ENCODE measurements around the gene BCLAF1.

The BCLAF1 gene

DNA sequence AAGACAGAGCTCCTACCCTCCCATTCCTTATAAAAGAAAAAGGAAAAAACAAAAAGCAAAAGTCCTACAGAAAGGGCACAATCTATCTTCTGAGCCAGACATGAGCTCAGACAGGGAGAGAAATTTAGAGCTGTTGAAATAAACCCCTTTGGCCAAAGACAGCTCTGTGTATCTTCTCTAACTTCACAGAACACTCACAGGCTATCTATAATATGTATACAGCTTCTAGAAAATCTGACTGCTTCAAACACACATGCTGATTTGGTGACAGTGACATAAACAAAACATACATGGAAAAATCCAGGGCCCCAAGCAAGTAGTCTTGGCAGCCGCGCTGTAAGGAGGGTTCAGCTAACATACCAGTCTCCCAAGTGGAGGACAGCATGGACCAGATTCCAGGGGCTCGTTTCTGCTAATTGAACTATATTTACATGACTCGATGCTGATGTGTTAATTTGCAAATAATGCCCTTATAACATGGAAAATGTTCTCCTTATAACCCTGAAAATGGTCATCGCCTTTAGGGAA is 76.6 kb downstream of the BCLAF1 start:
- Histone ChIP-seq H3K27ac (replicated peaks; ENCODE audit: low read length) (no peak overlapping the region), H4K91ac (ENCODE audit: low read depth, low read length, poor library complexity) (no peak overlapping the region), H2BK120ac (ENCODE audit: low read depth, low read length) (no peak overlapping the region), H3K18ac (ENCODE audit: low read length) (no peak overlapping the region), H3K14ac (ENCODE audit: low read length) (no peak overlapping the region), H2BK12ac (ENCODE audit: low read length) (no peak overlapping the region), H3K9me3 (replicated peaks in 1 of 2; ENCODE audit: control insufficient read depth in 2 of 2, insufficient read depth in 1 of 2, low read depth in 1 of 2, low read length in 2 of 2) (no peaks in the 10 kb centered on the region), H2BK5ac (ENCODE audit: low read length) (no peak overlapping the region), H3K79me1 (ENCODE audit: low read depth, low read length) (no peaks in the 10 kb centered on the region), H3K4ac (ENCODE audit: low read length) (no peak overlapping the region), H3K9ac (ENCODE audit: low read depth, low read length, poor library complexity) (no peak overlapping the region), H3K4me3 (ENCODE audit: low read length in 2 of 2) (no peak overlapping the region), H4K8ac (ENCODE audit: low read depth, low read length) (no peak overlapping the region), H3K4me2 (ENCODE audit: insufficient read depth, low read length, poor library complexity, severe bottlenecking) (no peak overlapping the region), H3K23ac (ENCODE audit: low read depth, low read length, poor library complexity) (no peak overlapping the region), H3K4me1 (ENCODE audit: control insufficient read depth in 2 of 2, insufficient read depth in 1 of 2, low read depth in 1 of 2, low read length in 2 of 2) (no peaks in the 10 kb centered on the region), H2AFZ (ENCODE audit: low read length) (no peak overlapping the region), H2AK5ac (ENCODE audit: low read depth, low read length) (no peak overlapping the region), H3K27me3 (ENCODE audit: control insufficient read depth in 3 of 3, insufficient read depth in 3 of 3, low read depth in 1 of 3, low read length in 3 of 3) (no peaks in the 10 kb centered on the region), H2BK15ac (ENCODE audit: low read length) (no peak overlapping the region), H3K36me3 (replicated peaks in 1 of 2; ENCODE audit: control insufficient read depth in 2 of 2, insufficient read depth in 2 of 2, low read length in 2 of 2) (no peaks in the 10 kb centered on the region)
- no CpG with 5 or more reads among the region's 5 CpGs for WGBS, 2 donors (ENCODE audit: extremely low coverage in 2 of 2, insufficient read length in 2 of 2, insufficient replicate concordance in 1 of 2)
- no peak for DNase-seq (ENCODE audit: low spot score)

DNA sequence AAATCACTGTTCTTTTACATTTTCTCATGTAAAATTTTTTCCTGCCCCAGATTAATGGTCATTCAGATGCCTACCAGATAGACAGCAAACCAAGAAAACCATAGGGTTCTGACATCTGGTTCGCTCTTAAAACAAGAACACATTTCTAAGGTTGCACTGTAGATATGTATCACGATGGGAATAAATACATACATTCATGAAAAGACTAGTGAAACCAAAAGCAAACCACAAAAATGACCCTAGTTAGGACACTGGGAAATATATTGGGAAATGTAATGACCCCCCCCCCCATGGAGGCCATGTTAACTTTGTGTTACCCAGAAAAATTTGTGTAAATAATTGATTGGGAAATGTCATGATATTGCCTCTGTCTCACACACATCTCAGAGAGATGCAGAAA is 77.0 kb downstream of the BCLAF1 start:
- Histone ChIP-seq H2AK5ac (ENCODE audit: low read depth, low read length) (no peak overlapping the region), H3K79me1 (ENCODE audit: low read depth, low read length) (no peaks in the 10 kb centered on the region), H4K91ac (ENCODE audit: low read depth, low read length, poor library complexity) (no peak overlapping the region), H3K4me3 (ENCODE audit: low read length in 2 of 2) (no peak overlapping the region), H3K27ac (replicated peaks; ENCODE audit: low read length) (no peak overlapping the region), H2BK120ac (ENCODE audit: low read depth, low read length) (no peak overlapping the region), H2BK15ac (ENCODE audit: low read length) (no peak overlapping the region), H3K4me2 (ENCODE audit: insufficient read depth, low read length, poor library complexity, severe bottlenecking) (no peak overlapping the region), H3K23ac (ENCODE audit: low read depth, low read length, poor library complexity) (no peak overlapping the region), H3K9ac (ENCODE audit: low read depth, low read length, poor library complexity) (no peak overlapping the region), H3K27me3 (ENCODE audit: control insufficient read depth in 3 of 3, insufficient read depth in 3 of 3, low read depth in 1 of 3, low read length in 3 of 3) (no peaks in the 10 kb centered on the region), H3K9me3 (replicated peaks in 1 of 2; ENCODE audit: control insufficient read depth in 2 of 2, insufficient read depth in 1 of 2, low read depth in 1 of 2, low read length in 2 of 2) (no peaks in the 10 kb centered on the region), H2BK5ac (ENCODE audit: low read length) (no peak overlapping the region), H3K4me1 (ENCODE audit: control insufficient read depth in 2 of 2, insufficient read depth in 1 of 2, low read depth in 1 of 2, low read length in 2 of 2) (no peaks in the 10 kb centered on the region), H4K8ac (ENCODE audit: low read depth, low read length) (no peak overlapping the region), H3K4ac (ENCODE audit: low read length) (no peak overlapping the region), H3K18ac (ENCODE audit: low read length) (no peak overlapping the region), H3K14ac (ENCODE audit: low read length) (no peak overlapping the region), H3K36me3 (replicated peaks in 1 of 2; ENCODE audit: control insufficient read depth in 2 of 2, insufficient read depth in 2 of 2, low read length in 2 of 2) (no peaks in the 10 kb centered on the region), H2BK12ac (ENCODE audit: low read length) (no peak overlapping the region), H2AFZ (ENCODE audit: low read length) (no peak overlapping the region)
- WGBS, 2 donors (ENCODE audit: extremely low coverage in 2 of 2, insufficient read length in 2 of 2, insufficient replicate concordance in 1 of 2), result no CpG with 5 or more reads among the region's 2 CpGs
- DNase-seq (ENCODE audit: low spot score), result no peak

DNA sequence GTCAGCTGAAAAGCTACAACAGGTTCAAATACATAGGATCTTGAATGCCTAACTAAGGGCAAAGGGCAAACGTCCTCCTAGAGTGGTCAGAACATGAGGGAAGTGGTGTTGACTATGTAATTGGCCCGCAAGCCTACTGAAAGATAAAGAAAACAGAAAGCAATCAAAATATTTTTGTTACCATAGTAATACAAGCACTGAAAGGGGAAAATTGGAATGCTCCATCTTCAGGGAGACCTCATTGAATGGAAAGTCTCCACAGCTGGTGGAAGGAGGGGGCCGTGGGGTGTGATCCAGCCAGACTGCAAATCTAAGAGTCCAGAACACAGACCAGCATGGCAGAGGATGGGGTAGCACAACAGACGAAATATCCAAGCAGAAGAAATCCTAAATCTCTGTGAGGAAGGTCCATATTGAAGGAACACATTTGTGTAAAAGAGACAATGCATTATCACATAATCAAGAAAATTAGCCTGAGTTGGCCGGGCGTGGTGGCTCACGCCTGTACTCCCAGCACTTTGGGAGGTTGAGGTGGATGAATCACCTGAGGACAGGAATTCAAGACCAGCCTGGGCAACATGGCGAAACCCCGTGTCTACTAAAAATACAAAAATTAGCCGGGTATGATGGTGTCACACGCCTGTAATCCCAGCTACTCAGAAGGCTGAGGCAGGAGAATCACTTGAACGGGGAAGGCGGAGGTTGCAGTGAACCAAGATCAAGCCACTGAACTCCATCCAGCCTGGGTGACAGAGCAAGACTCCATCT is 79.1 kb downstream of the BCLAF1 start:
- Histone ChIP-seq H2BK120ac (ENCODE audit: low read depth, low read length) (no peak overlapping the region), H3K27me3 (ENCODE audit: control insufficient read depth in 3 of 3, insufficient read depth in 3 of 3, low read depth in 1 of 3, low read length in 3 of 3) (no peaks in the 10 kb centered on the region), H3K27ac (replicated peaks; ENCODE audit: low read length) (no peak overlapping the region), H3K36me3 (replicated peaks in 1 of 2; ENCODE audit: control insufficient read depth in 2 of 2, insufficient read depth in 2 of 2, low read length in 2 of 2) (no peaks in the 10 kb centered on the region), H2BK12ac (ENCODE audit: low read length) (no peak overlapping the region), H3K4me1 (ENCODE audit: control insufficient read depth in 2 of 2, insufficient read depth in 1 of 2, low read depth in 1 of 2, low read length in 2 of 2) (no peaks in the 10 kb centered on the region), H3K9ac (ENCODE audit: low read depth, low read length, poor library complexity) (no peak overlapping the region), H3K14ac (ENCODE audit: low read length) (no peak overlapping the region), H2BK5ac (ENCODE audit: low read length) (no peak overlapping the region), H3K18ac (ENCODE audit: low read length) (no peak overlapping the region), H3K4ac (ENCODE audit: low read length) (no peak overlapping the region), H3K4me3 (ENCODE audit: low read length in 2 of 2) (no peak overlapping the region), H3K4me2 (ENCODE audit: insufficient read depth, low read length, poor library complexity, severe bottlenecking) (no peak overlapping the region), H4K8ac (ENCODE audit: low read depth, low read length) (no peak overlapping the region), H2BK15ac (ENCODE audit: low read length) (no peak overlapping the region), H2AK5ac (ENCODE audit: low read depth, low read length) (no peak overlapping the region), H3K79me1 (ENCODE audit: low read depth, low read length) (no peaks in the 10 kb centered on the region), H2AFZ (ENCODE audit: low read length) (no peak overlapping the region), H3K9me3 (replicated peaks in 1 of 2; ENCODE audit: control insufficient read depth in 2 of 2, insufficient read depth in 1 of 2, low read depth in 1 of 2, low read length in 2 of 2) (peaks cover 0 to under 1% of the 10 kb centered on the region in 2 donors), H4K91ac (ENCODE audit: low read depth, low read length, poor library complexity) (no peak overlapping the region), H3K23ac (ENCODE audit: low read depth, low read length, poor library complexity) (no peak overlapping the region)
- WGBS, 2 donors (ENCODE audit: extremely low coverage in 2 of 2, insufficient read length in 2 of 2, insufficient replicate concordance in 1 of 2), result no CpG with 5 or more reads among the region's 13 CpGs
- DNase-seq (ENCODE audit: low spot score), result no peak

DNA sequence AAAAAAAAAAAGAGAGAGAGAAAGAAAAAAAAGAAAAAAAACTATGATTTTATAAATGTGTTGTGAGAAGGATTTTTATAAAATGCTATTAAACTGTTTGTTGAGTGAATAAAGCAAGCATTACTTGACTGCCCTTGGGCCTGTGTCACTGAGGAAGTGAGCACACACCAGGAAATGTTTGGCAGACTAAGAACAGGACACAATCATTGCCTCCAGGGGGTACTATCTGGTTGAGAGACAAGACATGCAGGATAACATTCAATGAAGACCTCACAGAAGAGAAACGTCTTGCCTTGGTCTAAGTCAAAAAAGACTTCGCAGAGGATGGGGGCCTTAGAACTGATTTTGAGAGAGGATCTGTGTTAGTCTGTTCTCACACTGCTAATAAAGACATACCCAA is 80.2 kb downstream of the BCLAF1 start:
- no peak overlapping the region for H3K4me3 ChIP-seq (ENCODE audit: low read length in 2 of 2)
- H2BK15ac ChIP-seq (ENCODE audit: low read length), result no peak overlapping the region
- no peak overlapping the region for H3K18ac ChIP-seq (ENCODE audit: low read length)
- peaks cover 0 to 2% of the 10 kb centered on the region in 2 donors for H3K9me3 ChIP-seq (replicated peaks in 1 of 2; ENCODE audit: control insufficient read depth in 2 of 2, insufficient read depth in 1 of 2, low read depth in 1 of 2, low read length in 2 of 2)
- H3K23ac ChIP-seq (ENCODE audit: low read depth, low read length, poor library complexity), result no peak overlapping the region
- no peaks in the 10 kb centered on the region for H3K4me1 ChIP-seq (ENCODE audit: control insufficient read depth in 2 of 2, insufficient read depth in 1 of 2, low read depth in 1 of 2, low read length in 2 of 2)
- no peak overlapping the region for H3K4ac ChIP-seq (ENCODE audit: low read length)
- H2BK120ac ChIP-seq (ENCODE audit: low read depth, low read length), result no peak overlapping the region
- H3K27ac ChIP-seq (replicated peaks; ENCODE audit: low read length), result no peak overlapping the region
- no peak overlapping the region for H2AFZ ChIP-seq (ENCODE audit: low read length)
- no peak overlapping the region for H2BK5ac ChIP-seq (ENCODE audit: low read length)
- no peaks in the 10 kb centered on the region for H3K36me3 ChIP-seq (replicated peaks in 1 of 2; ENCODE audit: control insufficient read depth in 2 of 2, insufficient read depth in 2 of 2, low read length in 2 of 2)
- H3K14ac ChIP-seq (ENCODE audit: low read length), result no peak overlapping the region
- no peak overlapping the region for H3K4me2 ChIP-seq (ENCODE audit: insufficient read depth, low read length, poor library complexity, severe bottlenecking)
- H4K91ac ChIP-seq (ENCODE audit: low read depth, low read length, poor library complexity), result no peak overlapping the region
- no peak overlapping the region for H3K9ac ChIP-seq (ENCODE audit: low read depth, low read length, poor library complexity)
- WGBS, 2 donors (ENCODE audit: extremely low coverage in 2 of 2, insufficient read length in 2 of 2, insufficient replicate concordance in 1 of 2), result no CpG with 5 or more reads among the region's 2 CpGs
- H3K27me3 ChIP-seq (ENCODE audit: control insufficient read depth in 3 of 3, insufficient read depth in 3 of 3, low read depth in 1 of 3, low read length in 3 of 3), result no peaks in the 10 kb centered on the region
- no peak overlapping the region for H2AK5ac ChIP-seq (ENCODE audit: low read depth, low read length)
- H3K79me1 ChIP-seq (ENCODE audit: low read depth, low read length), result no peaks in the 10 kb centered on the region
- no peak overlapping the region for H2BK12ac ChIP-seq (ENCODE audit: low read length)
- no peak overlapping the region for H4K8ac ChIP-seq (ENCODE audit: low read depth, low read length)
- DNase-seq (ENCODE audit: low spot score), result no peak

All from neuronal stem cell (in vitro differentiated cells).